ENCODE results near the gene ELF4. TPM values are rescaled to one million over a fixed set of nuclear protein-coding genes. Genes with fewer than 3 reads are reported as not detected.

ELF4 gene
- total RNA-seq, 4 donors from 2014 or later: 7.0 to 14.8 (median 8.8) TPM

DNA sequence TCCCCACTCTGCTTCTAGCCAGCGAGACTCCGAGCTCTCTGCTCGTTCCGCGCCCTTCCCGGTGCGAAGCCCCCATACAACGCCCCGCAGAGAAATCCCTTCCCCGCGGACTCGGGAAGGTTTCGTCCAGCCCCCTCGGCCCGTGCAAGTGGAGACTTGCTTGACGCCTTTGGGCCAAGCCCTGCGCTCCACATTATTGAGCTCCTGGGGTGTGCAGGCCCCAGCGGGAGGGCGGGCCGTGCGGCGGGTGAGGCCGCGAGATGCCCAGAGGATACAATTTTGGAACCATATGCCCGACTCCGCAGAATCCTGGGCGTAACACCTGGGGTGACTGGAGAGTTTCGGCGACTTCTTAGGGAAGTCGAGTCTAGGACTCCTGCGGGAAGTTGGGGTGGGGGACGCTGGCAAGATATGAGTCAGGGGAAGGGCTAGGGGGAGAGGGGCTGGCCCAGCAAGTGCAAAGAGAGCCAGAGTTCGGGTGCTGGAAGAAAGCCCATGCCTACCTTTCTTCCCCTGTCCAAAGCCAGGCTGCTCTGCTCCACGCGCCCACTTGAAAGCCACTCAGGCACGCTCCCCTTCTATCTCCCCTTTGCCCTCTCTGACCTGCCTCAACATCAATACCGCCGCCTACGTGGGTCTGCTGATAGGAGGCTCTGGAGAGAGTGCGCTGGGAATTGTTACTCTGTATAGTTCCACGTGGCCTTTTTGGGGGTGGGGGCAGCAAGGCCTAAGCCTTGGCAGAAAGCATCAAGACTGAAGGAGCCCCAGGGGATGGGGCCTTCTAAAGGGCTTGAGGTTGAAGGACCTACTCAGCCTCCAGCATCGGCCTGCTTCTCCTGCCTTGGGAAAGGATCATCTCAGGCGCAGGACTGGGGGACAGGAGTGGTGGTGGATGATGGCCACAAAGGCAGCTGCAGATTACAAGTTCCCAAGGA lies 1.2 kb upstream of the ELF4 start:
- TF ChIP-seq CTCF (IDR thresholded peaks at IDR 0.05; ENCODE audit: low read depth): no peak

DNA sequence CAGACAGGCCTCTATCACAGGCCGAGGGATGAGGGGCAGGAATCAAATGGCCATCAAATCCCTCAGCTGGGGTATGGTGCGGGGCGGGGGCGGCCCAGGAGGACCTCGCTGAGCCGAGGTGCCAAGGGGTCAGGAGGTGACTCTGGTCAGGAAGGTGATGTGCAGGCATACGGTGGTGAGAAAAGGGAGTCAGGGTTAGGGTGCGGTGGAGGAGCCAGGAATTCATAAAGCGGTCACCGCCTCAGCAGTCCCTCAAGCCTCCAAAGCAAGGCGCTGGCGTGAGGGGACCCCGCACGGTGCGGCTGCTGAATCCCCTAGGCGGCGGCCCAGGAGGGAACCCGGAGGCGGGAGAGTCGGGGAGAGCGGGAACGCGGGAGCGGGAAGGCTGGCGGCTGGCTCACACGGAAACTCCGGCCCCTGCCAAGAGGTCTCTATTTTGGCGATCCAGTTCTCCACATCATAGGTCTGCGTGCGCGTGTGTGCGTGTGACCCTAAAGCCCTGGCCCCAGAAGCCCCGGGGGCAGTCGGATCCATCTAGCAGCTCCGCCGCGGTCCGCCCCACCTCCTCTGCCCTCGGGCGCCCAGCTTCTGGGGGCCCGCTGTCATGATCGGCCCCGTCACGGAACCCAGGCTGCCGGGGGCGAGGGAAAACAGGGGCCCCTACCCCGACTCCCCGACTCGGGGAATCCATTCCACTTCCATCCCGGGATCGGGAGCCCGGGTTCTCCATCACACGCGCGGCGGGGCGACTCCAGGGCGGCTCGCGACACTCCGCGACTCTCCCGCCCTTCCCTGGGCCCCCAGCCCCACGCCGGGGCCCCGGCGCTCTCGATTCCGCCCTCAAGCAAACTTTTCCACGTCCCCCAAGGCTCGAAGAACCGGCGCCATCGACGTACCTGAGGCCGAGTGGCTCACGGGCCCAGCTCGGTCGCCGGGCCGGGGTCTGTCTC lies 593 bp downstream of the ELF4 start:
- TF ChIP-seq CTCF (IDR thresholded peaks at IDR 0.05; ENCODE audit: low read depth): no peak

DNA sequence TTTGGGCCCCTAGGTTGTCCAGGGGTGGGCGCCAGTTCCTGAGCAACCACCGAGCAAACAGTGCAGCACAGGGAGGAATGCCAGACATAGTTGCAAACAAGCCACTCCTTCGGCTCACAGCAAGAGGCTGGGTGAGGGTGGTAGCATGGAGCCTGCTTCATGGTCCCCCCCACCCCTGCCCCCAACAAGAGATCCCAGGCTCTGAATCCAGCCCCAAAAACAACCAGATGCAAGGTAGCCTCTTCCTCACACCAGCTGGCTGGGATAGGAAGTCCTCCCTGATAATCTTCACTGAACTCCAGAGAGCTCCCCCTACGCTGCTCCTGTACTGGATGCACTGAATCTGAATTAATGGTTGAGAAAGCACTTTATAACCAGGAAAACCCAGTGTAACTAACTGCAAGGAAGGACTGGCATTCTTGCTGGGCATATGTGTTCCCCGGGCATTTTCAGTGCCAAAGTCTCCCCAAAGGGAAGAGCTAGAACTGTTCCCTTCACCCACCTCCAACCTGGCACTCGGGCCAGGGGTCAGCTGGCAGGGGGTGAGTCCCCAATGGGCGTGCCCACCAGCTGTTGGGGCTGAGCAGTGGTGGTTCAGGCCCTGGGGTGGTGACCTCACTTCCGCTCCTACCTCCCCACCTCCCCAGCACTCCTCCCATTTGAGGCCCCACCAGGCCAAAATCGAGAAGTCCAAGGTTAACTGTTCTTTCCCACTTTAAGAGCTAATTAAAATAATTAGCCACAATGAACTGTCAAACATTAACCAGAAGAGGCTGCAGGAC lies 1.5 kb downstream of the ELF4 start:
- TF ChIP-seq CTCF (IDR thresholded peaks at IDR 0.05; ENCODE audit: low read depth): no peak

DNA sequence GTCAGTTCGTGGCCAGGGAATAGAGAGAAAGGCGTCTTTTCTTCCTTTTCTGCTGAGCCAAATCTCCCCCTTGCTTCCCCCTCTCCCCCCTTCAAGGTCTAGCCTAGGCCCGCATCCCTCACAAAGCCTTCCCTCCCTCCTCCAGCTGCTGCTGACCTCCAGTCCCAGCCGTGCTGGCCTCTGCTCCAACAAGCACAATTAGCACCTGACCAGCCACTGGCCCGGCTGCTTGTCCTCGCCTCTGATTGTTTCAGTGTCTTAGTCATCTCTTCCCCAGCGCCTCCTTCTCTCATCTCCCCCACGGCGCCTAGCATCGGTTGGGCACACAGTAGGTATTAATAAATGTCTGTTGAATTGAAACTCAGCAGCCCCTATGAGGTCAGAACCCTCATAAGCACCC lies 4.2 kb downstream of the ELF4 start:
- no peak for TF ChIP-seq CTCF (IDR thresholded peaks at IDR 0.05; ENCODE audit: low read depth)

- no peak for TF ChIP-seq CTCF (IDR thresholded peaks at IDR 0.05; ENCODE audit: low read depth)
Measured at GRCh38 chrX:130105244-130105643, 5.1 kb downstream of the ELF4 start.

DNA sequence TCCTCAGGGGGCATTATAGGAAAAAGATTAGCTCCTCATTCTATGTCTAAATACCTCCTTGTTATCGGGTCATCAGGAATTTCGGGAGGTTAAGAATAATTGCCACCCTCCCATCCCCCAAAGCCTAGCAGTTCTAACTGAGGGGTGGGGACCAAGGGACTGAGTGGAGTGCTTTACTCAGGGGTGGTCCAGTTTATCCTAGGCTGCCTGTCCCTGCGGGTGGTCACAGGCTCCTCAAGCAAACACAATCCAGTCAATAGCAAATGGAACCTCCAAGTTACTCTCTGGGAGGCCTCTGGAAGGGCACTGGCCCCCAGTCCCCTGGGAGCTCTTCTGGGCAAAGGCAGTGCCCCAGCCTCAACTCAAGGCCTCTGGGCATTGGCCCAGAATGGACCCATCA lies 6.7 kb downstream of the ELF4 start:
- TF ChIP-seq CTCF (IDR thresholded peaks at IDR 0.05; ENCODE audit: low read depth): no peak
